ENCODE data around the gene NLRX1.
A peak's percentile ranks its signal among the peaks of the same experiment; 100 is the strongest.
"Not testable (repeated sequence)": the region's sequence is repeated elsewhere in the genome, so short reads cannot be mapped to it uniquely, and the experiment has no call there.

The NLRX1 gene

DNA sequence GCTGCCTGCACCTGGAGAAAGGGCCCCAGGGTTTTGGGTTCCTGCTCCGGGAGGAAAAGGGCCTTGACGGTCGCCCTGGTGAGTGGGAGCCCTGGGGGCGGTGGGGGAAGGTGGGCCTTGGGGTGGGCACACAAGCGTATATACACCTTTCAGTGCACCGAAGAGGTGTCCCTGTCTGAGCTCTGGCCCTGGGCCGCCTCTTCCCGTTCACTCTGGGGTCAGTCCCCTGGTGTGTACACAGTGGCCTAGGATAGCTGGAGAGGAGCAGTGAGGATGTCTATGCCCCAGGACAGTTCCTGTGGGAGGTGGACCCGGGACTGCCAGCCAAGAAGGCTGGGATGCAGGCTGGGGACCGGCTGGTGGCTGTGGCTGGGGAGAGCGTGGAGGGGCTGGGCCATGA, 19.5 kb downstream of the NLRX1 start:
- no peak for DNase-seq

DNA sequence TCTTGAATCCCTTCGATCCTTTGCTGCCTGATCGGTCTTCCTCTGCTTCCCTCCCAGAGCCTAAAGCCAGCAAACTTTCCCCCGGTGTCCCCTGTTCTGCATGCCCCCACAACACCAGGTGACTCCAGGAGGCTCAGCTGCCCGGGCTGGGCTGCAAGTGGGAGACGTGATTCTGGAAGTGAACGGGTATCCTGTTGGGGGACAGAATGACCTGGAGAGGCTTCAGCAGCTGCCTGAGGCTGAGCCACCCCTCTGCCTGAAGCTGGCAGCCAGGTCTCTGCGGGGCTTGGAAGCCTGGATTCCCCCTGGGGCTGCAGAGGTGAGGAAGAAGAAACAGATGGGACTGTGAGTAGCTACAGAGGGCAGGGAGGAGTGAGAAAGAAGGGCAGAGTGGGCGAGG, 20.4 kb downstream of the NLRX1 start:
- DNase-seq = no peak

DNA sequence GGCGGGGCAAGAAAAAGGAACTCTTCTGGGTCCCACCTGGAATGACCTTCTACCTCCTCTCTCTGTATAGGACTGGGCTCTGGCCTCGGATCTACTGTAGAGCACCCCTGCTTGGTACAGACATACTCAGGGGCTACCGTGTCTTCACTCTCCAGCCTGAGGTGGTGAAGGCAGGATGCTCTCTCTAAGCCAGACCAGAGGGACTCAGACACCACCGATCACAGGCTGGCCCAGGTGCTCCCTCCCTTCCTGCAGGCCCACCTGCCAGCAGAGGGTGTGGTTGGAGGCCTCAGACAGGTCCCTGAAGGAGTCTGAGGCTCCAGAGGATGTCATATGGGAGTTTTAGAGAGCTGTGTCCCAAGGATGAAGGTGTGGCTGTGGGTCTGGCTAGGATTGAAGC, 20.9 kb downstream of the NLRX1 start:
- no peak for DNase-seq

DNA sequence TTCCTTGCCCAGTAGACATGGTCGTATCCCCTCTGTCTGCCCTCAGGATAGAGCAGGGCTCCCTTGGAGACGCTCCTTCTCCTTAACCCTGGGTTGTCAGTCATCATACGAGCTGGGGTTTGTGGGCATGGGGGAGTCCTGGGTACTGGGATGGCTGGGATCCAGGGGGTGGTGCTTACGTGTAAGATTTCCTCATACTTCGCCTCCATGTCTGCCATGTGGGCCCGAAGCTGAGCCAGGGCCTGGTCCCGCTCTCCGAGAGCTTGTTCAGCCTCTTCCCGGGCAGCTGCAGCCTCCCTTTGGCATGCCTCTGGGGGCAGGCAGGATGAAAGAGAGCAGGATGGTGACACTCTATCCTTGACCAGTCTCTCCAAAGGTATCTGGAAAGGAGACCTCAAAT, 22.0 kb downstream of the NLRX1 start:
- DNase-seq = no peak

DNA sequence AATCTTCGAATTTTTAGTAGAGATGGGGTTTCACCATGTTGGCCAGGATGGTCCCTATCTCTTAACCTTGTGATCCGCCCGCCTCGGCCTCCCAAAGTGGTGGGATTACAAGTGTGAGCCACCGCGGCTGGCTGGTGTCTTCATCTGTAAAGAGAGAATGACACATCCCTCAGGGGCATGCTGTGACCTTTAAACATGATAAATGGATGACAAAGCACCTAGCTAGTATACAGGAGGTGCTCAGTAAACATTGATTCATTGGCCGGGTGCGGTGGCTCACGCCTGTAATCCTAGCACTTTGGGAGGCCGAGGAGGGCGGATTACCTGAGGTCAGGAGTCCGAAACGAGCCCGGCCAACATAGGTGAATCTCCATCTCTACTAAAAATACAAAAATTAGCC, 22.7 kb downstream of the NLRX1 start:
- not testable (repeated sequence) for DNase-seq

- DNase-seq = no peak
Observed at GRCh38 chr11:119192111-119192510, 23.6 kb downstream of the NLRX1 start.

DNA sequence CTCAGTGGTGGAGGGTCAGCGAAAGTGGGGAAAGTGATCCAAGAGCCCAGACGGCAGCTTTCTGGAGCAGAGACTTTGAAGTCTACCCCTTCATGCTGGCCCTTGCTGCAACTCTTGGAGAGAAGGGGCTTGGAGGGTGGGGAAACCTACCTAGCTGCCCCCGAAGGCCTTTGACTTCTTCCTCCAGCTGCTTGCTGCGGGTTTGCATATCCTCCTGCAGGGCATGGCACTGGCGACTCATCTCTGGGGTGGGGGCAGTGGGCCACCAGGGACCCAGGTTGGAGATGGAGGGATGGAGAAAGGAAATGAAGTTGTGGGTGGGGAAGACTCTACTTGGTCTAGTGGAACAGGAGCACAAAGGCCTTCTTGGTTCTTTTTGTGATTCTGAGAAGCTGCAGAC, 24.5 kb downstream of the NLRX1 start:
- no peak for DNase-seq

DNA sequence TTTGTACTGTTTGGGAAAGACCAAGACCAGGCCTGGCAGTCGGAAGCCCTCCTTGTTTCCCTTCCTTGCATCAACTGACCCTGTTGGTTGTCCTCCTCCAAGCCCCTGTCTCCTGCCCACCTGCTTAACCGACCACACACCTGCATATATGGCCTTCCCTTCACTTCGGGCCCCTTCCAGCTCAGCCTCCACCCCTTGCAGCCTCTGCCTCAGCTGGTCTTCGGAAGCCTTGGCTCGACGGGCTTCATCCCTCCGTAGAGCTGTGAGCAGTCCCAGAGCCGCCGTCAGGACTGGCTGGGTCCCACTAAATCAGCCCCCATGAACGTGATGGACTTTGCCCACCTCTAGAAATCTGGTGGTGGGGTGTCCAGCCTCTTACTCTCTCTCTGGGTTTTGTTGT, 25.1 kb downstream of the NLRX1 start:
- no peak for DNase-seq

- no peak for DNase-seq
Observed at GRCh38 chr11:119194811-119195440, 26.4 kb downstream of the NLRX1 start.

GRCh38 chr11:119195680-119196079, 27.2 kb downstream of the NLRX1 start:
- DNase-seq = no peak

GRCh38 chr11:119196833-119197483, 28.4 kb downstream of the NLRX1 start:
- DNase-seq = peak; percentile 8 to 87 (median 60)

- DNase-seq = no peak
Observed at GRCh38 chr11:119198925-119199324, 30.4 kb downstream of the NLRX1 start.

DNA sequence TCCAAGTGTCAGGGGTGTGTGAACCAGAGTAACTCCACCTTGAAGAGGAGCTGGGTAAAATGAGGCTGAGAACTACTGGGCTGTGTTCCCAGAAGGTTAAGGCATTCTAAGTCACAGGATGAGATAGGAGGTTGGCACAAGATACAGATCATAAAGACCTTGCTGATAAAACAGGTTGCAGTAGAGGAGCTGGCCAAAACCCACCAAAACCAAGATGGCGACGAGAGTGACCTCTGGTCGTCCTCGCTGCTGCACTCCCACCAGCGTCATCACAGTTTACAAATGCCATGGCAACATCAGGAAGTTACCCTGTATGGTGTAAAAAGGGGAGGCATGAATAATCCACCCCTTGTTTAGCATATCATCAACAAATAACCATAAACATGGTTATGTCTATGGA, 32.7 kb downstream of the NLRX1 start:
- DNase-seq = not testable (repeated sequence)

- DNase-seq = no peak
Observed at GRCh38 chr11:119202554-119202953, 34.0 kb downstream of the NLRX1 start.

DNA sequence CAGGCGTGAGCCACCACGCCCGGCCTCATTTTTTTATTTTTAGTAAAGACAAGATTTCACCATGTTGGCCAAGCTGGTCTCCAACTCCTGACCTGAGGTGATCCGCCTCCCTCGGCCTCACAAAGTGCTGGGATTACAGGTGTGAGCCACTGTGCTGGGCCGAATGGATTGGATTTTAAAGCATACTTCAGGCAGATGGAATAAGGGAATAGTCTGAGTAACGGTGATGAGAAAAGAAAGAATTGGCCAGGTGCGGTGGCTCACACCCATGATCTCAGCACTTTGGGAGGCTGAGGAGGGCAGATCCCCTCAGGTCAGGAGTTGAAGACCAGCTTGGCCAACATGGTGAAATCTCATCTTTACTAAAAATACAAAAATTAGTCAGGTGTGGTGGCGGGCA, 35.5 kb downstream of the NLRX1 start:
- DNase-seq = no peak

DNA sequence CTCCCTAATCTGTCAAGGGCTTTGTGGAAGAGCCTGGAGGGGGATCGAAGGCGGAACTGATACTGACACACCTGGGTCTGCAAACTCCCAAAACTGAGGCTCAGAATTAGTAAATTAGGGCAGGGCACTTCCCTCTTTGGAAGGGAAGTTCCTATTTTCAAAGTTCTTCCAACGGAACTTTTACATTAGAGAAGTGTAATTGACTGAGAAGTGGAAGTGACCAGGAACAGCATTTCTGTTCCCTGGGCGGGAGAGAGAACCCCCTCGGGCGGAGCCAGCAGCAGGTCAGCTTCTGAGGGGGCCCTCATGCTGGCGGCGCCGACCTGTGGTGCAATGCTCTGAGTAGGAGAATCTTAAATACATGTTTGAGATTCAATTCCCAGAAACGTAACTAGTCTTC, 36.6 kb downstream of the NLRX1 start:
- DNase-seq = no peak

DNA sequence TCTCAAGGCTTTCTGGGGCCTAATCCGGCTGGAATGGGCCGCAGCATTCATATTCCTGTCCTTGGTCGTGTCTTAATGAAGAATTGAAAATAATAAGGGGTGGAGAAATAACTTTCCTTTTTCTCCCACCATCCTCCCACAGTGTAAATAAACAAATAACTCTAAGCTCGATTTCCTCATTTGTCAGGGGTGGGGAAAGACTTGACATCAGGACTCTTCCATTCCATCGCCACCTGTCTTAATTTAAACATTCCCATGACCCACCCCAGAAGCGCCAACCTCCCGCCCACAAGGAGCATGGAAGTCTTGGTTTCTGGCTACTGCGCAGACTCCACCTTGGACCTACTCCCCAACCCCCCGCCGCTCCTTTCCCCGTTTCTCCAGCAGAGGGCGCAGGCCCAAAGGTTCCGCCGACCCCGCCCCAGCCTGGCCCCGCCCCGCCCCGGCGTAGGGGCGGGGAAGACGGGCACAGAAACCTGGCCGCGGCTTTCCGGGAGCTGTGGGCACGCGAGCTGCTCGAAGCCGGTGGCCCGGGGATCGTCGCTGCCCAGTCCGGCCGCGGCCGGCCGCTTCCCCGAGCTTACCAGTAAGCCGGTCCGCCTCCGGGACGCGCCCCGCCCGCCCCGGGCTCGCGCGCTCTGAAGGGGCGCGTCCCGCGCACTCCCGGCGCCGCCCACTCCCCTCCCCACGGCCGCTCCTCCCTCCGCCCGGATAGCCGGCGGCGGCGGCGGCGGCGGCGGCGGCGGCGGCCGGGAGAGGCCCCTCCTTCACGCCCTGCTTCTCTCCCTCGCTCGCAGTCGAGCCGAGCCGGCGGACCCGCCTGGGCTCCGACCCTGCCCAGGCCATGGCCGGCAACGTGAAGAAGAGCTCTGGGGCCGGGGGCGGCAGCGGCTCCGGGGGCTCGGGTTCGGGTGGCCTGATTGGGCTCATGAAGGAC, 37.3 kb downstream of the NLRX1 start, which contains the start of gene CBL:
CBL (plus strand) TSS at position 766 of the 937 bp plus-strand sequence; CDS start at position 845, 79 bp downstream.
- peak; percentile 85 to 97 (median 94) for DNase-seq

GRCh38 chr11:119206511-119207414, 38.2 kb downstream of the NLRX1 start:
- peak; percentile 21 to 54 (median 34) for DNase-seq

DNA sequence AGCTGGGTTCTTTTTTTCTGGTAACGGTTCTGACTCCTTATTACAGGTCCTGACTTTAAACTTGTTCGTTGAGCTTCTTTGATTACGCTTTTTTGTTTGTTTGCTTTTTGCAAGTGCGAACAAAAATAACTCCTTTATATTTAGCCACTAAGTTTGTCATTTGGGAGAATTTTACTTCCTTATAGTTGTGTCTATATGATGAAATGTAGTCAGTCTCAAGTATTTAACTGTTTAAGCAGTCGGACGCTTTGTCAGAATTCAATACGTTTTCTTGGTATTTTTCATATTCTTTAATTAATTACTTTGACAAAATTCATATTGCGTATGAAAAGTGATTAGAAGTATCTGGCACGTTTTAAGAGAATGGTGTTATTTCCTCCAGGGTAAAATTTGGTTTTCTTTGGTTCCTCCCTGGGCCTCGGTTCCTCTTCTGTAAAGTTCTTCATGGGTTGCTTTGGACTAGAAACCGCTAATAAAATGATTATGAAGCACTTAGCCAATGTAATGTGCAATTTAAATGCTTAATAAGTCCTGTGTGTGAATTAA, 39.0 kb downstream of the NLRX1 start:
- DNase-seq = no peak

DNA sequence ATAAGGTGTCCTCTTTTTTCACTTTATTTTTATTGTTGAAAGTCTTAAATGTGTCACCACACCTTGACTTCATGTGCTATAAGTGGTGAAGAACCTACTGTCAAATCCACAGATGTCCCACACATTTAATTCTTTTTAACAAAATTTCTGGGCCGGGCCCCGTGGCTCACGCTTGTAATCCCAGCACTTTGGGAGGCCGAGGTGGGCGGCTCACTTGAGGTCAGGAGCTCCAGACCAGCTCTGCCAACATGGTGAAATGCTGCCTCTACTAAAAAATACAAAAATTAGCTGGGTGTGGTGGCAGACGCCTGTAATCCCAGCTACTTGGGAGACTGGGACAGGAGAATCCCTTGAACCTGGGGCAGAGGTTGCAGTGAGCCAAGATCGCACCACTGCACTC, 40.7 kb downstream of the NLRX1 start:
- no peak for DNase-seq

DNA sequence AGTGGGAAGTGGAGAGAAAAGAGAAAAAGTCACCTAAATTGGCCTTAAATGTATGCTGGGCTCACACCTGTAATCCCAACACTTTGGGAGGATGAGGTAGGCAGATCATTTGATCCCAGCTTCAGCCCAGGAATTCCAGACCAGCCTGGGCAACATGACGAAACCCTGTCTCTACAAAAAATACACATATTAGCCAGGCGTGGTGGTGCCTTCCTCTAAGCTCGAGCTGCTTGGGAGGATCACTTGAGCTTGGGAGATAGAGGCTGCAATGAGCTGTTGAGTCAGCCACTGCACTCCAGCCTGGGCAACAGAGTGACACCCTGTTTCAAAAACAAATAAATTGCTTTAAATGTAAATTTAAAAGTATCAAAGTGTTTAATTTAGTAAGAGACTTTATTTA, 41.5 kb downstream of the NLRX1 start:
- no peak for DNase-seq
